ENCODE measurements around the gene NIPBL.

The NIPBL gene

DNA sequence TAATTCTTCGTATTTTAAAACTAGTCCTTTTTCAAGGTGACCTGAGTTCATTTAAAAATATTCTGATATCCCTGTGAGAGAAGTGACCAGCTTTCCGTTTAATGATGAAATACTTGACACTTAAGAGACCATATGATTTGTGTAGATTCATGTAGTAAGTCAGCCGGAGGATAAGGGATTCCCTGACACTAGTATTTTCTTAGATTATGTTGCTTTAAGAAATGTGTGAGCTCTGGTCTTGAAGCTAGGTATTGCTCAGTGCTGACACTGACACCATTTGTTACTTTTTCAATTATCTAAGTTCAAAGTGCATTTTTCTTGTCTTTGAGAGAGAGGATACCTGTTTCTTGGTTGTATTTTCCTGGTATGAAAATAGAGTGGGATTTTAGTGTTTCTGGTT is 4.2 kb downstream of the NIPBL start:
- DNase-seq (ENCODE audit: low read depth): no peak
- no peak for TF ChIP-seq CTCF (IDR thresholded peaks at IDR 0.05; ENCODE audit: low read length, missing control alignments)
- H3K4me3 ChIP-seq (replicated peaks; ENCODE audit: low read depth, low read length): no peak overlapping the region

DNA sequence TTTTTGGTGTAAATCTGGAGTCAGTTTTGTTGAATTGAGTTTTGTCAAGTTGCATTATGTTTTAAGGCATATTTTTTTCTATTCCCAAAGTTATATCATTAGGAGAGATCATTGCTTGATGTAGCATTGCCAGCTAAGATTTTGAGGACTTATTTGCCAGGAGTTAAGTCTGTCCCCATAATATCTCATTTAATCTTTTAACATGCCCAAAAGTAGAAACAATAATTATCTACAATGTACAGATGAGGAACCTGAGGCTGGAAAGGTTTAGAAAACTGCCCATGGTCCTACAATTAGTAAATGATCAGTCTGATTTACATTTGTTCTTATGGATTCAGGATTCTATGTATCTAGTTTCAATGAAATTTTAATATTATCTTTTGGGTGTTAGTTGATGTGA is 4.7 kb downstream of the NIPBL start:
- H3K4me3 ChIP-seq (replicated peaks; ENCODE audit: low read depth, low read length): no peak overlapping the region
- DNase-seq (ENCODE audit: low read depth): no peak
- TF ChIP-seq CTCF (IDR thresholded peaks at IDR 0.05; ENCODE audit: low read length, missing control alignments): no peak

DNA sequence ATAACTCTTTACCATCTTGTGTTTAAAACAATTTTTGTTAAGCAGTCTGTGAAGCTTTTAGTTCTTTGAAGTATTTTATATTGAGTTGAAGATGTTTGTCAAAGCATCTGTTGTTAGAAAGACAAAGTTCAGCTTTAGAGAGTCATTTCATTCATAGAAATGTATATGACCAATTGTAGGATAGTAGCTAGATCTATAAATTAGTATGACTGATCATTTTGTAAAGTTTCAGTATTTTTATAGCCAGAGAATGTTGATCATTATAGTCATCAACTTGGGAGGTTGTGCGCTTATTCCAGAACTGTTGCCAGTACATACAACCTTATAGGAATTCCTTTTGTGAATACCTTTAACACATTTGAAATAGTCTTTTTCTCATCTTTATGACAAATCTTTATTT is 5.2 kb downstream of the NIPBL start:
- H3K4me3 ChIP-seq (replicated peaks; ENCODE audit: low read depth, low read length): no peak overlapping the region
- no peak for DNase-seq (ENCODE audit: low read depth)
- TF ChIP-seq CTCF (IDR thresholded peaks at IDR 0.05; ENCODE audit: low read length, missing control alignments): no peak

- TF ChIP-seq CTCF (IDR thresholded peaks at IDR 0.05; ENCODE audit: low read length, missing control alignments): no peak
- no peak overlapping the region for H3K4me3 ChIP-seq (replicated peaks; ENCODE audit: low read depth, low read length)
- no peak for DNase-seq (ENCODE audit: low read depth)
Measured at GRCh38 chr5:36882250-36882649, 5.7 kb downstream of the NIPBL start.

- TF ChIP-seq CTCF (IDR thresholded peaks at IDR 0.05; ENCODE audit: low read length, missing control alignments): no peak
- no peak overlapping the region for H3K4me3 ChIP-seq (replicated peaks; ENCODE audit: low read depth, low read length)
- no peak for DNase-seq (ENCODE audit: low read depth)
Measured at GRCh38 chr5:36883894-36884462, 7.4 kb downstream of the NIPBL start.

DNA sequence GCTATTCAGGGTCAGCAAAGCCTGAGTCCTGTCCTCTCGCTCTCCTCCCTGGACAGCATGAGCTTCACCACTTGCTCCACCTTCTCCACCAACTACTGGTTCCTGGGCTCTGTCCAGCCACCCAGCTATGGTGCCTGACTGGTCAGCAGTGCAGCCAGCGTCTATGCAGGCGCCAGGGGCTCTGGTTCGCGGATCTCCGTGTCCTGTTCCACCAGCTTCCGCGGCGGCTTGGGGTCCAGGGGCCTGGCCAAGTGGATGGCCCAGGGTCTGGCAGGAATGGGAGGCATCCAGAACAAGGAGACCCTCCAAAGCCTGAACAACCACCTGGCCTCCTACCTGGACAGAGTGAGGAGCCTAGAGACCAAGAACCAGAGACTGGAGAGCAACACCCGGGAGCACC is 8.6 kb downstream of the NIPBL start:
- no peak for TF ChIP-seq CTCF (IDR thresholded peaks at IDR 0.05; ENCODE audit: low read length, missing control alignments)

More for the DNA sequence above, 8.6 kb downstream of the NIPBL start:
- no peak for DNase-seq (ENCODE audit: low read depth)
- H3K4me3 ChIP-seq (replicated peaks; ENCODE audit: low read depth, low read length): no peak overlapping the region

Measured in fibroblast of pulmonary artery (primary cell).